ENCODE measurements around the gene LSM14B.

- TF ChIP-seq EZH2 (IDR thresholded peaks at IDR 0.05), result no peak
- no peak for TF ChIP-seq POLR2AphosphoS5 (IDR thresholded peaks at IDR 0.05; ENCODE audit: borderline replicate concordance, low read depth, low read length)
Measured at GRCh38 chr20:62167474-62167873, 45.2 kb downstream of the LSM14B start.

All from SK-N-MC (cell line).